GM23338 (cell line): Measurements from ENCODE around the gene GFER. TPM values are rescaled to one million over a fixed set of nuclear protein-coding genes. Genes with fewer than 3 reads are reported as not detected.

Experiments used
- ATAC-seq: fragments of 200-7000 bp; cut with Tn5 transposase; 3 replicates; pipeline ENCODE4 v1.9.1; 2020
- DNase-seq: peaks from one replicate; pipeline ENCODE4 v3.0.0-alpha.2; 2015; ENCODE audit warnings: low spot score
- H2AFZ ChIP-seq: fragments of 200-600 bp; sonication (generic); 2 replicates; pipeline ENCODE4 v1.8.0; 2016; ENCODE audit warnings: antibody characterized with exemption, mild to moderate bottlenecking, moderate library complexity
- H3F3A ChIP-seq: fragments of 200-600 bp; sonication (generic); replicated peaks from 2 replicates; pipeline ENCODE4 v1.8.0; 2017; ENCODE audit warnings: antibody characterized with exemption, mixed run types, low read depth
- H3K27ac ChIP-seq: fragments of 200-600 bp; sonication (generic); 2 replicates; pipeline ENCODE4 v1.6.1; 2016; ENCODE audit warnings: low read depth
- H3K27me3 ChIP-seq: fragments of 200-600 bp; sonication (generic); 2 replicates; pipeline ENCODE4 v1.8.0; 2016; ENCODE audit warnings: mild to moderate bottlenecking, mixed run types, moderate library complexity; ENCODE audit not compliant: insufficient read depth
- H3K36me3 ChIP-seq: fragments of 200-600 bp; sonication (generic); 2 replicates; pipeline ENCODE4 v1.8.0; 2016; ENCODE audit warnings: mild to moderate bottlenecking; ENCODE audit not compliant: insufficient read depth
- H3K4me1 ChIP-seq: fragments of 200-600 bp; sonication (generic); 2 replicates; pipeline ENCODE4 v1.8.0; 2016; ENCODE audit warnings: mild to moderate bottlenecking, moderate library complexity; ENCODE audit not compliant: insufficient read depth
- H3K4me2 ChIP-seq: fragments of 200-600 bp; sonication (generic); 2 replicates; pipeline ENCODE4 v1.7.1; 2017; ENCODE audit warnings: mixed run types
- H3K4me3 ChIP-seq: fragments of 200-600 bp; sonication (generic); 2 replicates; pipeline ENCODE4 v1.6.1; 2016; ENCODE audit warnings: mixed run types
- H3K79me2 ChIP-seq: fragments of 200-600 bp; sonication (generic); replicated peaks from 2 replicates; pipeline ENCODE4 v1.8.0; 2017; ENCODE audit warnings: mild to moderate bottlenecking; ENCODE audit not compliant: insufficient read depth
- H3K9me2 ChIP-seq: fragments of 200-600 bp; sonication (generic); 2 replicates; pipeline ENCODE4 v1.8.0; 2017; ENCODE audit not compliant: insufficient read depth
- H4K20me1 ChIP-seq: fragments of 200-600 bp; sonication (generic); replicated peaks from 2 replicates; pipeline ENCODE4 v1.8.0; 2017; ENCODE audit warnings: mild to moderate bottlenecking; ENCODE audit not compliant: insufficient read depth
- H3K27ac Mint-ChIP-seq: 2 replicates; pipeline ENCODE4 v1.8.0; 2020; ENCODE audit warnings: inconsistent platforms, mild to moderate bottlenecking, moderate library complexity, mixed read lengths
- H3K27me3 Mint-ChIP-seq: 3 replicates; pipeline ENCODE4 v1.8.0; 2022; ENCODE audit warnings: low read depth, mild to moderate bottlenecking, moderate library complexity, mixed read lengths, inconsistent platforms; ENCODE audit not compliant: insufficient read depth, poor library complexity
- H3K36me3 Mint-ChIP-seq: 3 replicates; pipeline ENCODE4 v1.8.0; 2021; ENCODE audit warnings: low read depth, mild to moderate bottlenecking, inconsistent platforms, moderate library complexity, mixed read lengths
- H3K4me1 Mint-ChIP-seq: 3 replicates; pipeline ENCODE4 v1.8.0; 2020; ENCODE audit warnings: mild to moderate bottlenecking, inconsistent platforms, mixed read lengths
- H3K4me3 Mint-ChIP-seq: 3 replicates; pipeline ENCODE4 v1.8.0; 2021; ENCODE audit warnings: moderate library complexity, mild to moderate bottlenecking, inconsistent platforms, mixed read lengths
- H3K9me3 Mint-ChIP-seq: 3 replicates; pipeline ENCODE4 v1.8.0; 2020; ENCODE audit warnings: moderate library complexity, mild to moderate bottlenecking, inconsistent platforms, mixed read lengths
- CREB1 ChIP-seq: fragments of 250-450 bp; sonication (Bioruptor Pico); IDR thresholded peaks from 2 replicates; pipeline ENCODE4 v1.5.0; 2020; ENCODE audit warnings: low read depth, mild to moderate bottlenecking, moderate library complexity
- EZH2 ChIP-seq: fragments of 200-600 bp; sonication (generic); IDR thresholded peaks from one replicate; pipeline ENCODE4 v1.8.0; 2017; ENCODE audit warnings: antibody characterized with exemption, mild to moderate bottlenecking, low read depth; ENCODE audit not compliant: unreplicated experiment
- EZH2phosphoT487 ChIP-seq: fragments of 200-600 bp; sonication (generic); IDR thresholded peaks from one replicate; pipeline ENCODE4 v1.8.1; 2018; ENCODE audit warnings: antibody characterized with exemption; ENCODE audit not compliant: unreplicated experiment
- JUNB ChIP-seq: IDR thresholded peaks from one replicate; pipeline ENCODE4 v1.6.1; 2016; ENCODE audit warnings: antibody characterized with exemption; ENCODE audit not compliant: unreplicated experiment
- NANOG ChIP-seq: IDR thresholded peaks from 2 replicates; pipeline ENCODE4 v1.6.1; 2016; ENCODE audit warnings: antibody characterized with exemption, borderline replicate concordance
- POLR2AphosphoS5 ChIP-seq: IDR thresholded peaks from 2 replicates; pipeline ENCODE4 v1.6.1; 2016; ENCODE audit warnings: antibody characterized with exemption, low read depth
- STAT1 ChIP-seq: IDR thresholded peaks from one replicate; pipeline ENCODE4 v1.6.1; 2016; ENCODE audit warnings: antibody characterized with exemption; ENCODE audit not compliant: unreplicated experiment
- ZNF114 ChIP-seq: fragments of 250-450 bp; sonication (Bioruptor Pico); IDR thresholded peaks from 2 replicates; pipeline ENCODE4 v1.5.0; 2020; ENCODE audit warnings: mild to moderate bottlenecking, moderate library complexity
- ZNF331 ChIP-seq: fragments of 250-450 bp; sonication (Bioruptor Pico); IDR thresholded peaks from 2 replicates; pipeline ENCODE4 v1.5.0; 2020; ENCODE audit warnings: low read depth, mild to moderate bottlenecking, moderate library complexity
- polyA plus RNA-seq: library from polyadenylated mRNA; unstranded; fragments of >200 nt; fragmentation: Nextera tagmentation; extraction: Ambion mirVana; gene quantifications from 2 replicates; pipeline ENCODE4 v1.2.1, GENCODE V29; 2016
- total RNA-seq: library from RNA; depleted of rRNA; stranded (reverse); fragments of >200 nt; shearing (Covaris generic); gene quantifications from 2 replicates; pipeline ENCODE4 v1.2.3, GENCODE V29; 2014
- TF ChIP-seq, protein P1 (sequence below): IDR thresholded peaks from one replicate; pipeline ENCODE4 v1.6.1; 2018; ENCODE audit warnings: antibody characterized with exemption; ENCODE audit not compliant: unreplicated experiment
- TF ChIP-seq, protein P2 (sequence below): fragments of 250-450 bp; sonication (Bioruptor Pico); IDR thresholded peaks from 2 replicates; pipeline ENCODE4 v1.5.0; 2020; ENCODE audit warnings: mild to moderate bottlenecking, moderate library complexity
- TF ChIP-seq, protein P3 (sequence below): IDR thresholded peaks from 2 replicates; pipeline ENCODE4 v1.6.1; 2016; ENCODE audit warnings: antibody characterized with exemption
- TF ChIP-seq, protein P4 (sequence below), 2 experiments: fragments of 200-600 bp in 1 of 2; sonication (generic) in 1 of 2; conservative IDR thresholded peaks; 2 replicates each; pipeline versions ENCODE4 v1.5.1 to v1.6.1; 2016 to 2017; ENCODE audit warnings: antibody characterized with exemption in 2 of 2, low read depth in 2 of 2, mild to moderate bottlenecking in 2 of 2, moderate library complexity in 1 of 2

Gene GFER
- total and polyA plus RNA-seq, 2 experiments from 2014 or later = 40.1 to 64.5 TPM

DNA sequence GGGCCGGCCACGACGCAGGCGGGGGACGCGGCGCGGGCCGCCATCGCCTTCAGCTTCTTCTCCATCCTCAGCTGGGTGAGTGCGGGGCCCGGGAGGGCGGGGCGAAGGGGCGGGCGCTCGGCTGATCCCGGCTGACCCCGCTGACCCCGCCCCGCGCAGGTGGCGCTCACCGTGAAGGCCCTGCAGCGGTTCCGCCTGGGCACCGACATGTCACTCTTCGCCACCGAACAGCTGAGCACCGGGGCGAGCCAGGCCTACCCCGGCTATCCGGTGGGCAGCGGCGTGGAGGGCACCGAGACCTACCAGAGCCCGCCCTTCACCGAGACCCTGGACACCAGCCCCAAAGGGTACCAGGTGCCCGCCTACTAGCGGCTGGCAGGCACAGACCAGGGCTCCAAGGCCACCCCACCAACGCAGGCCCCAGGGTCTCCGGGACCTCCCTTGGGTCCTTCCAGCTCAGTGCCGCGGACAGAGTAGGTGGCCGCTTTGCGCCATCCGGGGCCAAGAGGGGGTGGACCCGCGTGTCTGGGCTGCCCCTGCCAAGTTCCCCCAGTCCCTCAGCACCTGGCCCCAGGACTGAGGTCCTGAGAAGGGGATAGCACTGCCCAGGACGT is 8.8 kb downstream of the GFER start:
- H3K4me3 ChIP-seq = peak overlapping the region; percentile 69
- DNase-seq (peak; percentile 85), ATAC-seq (peak; percentile 60)
- Mint-ChIP-seq H3K4me1 (peaks cover 15% of the 10 kb centered on the region), H3K36me3 (peaks cover 10% of the 10 kb centered on the region), H3K4me3 (peak overlapping the region; percentile 68), H3K9me3 (no peaks in the 10 kb centered on the region), H3K27me3 (peaks cover 30% of the 10 kb centered on the region), H3K27ac (no peak overlapping the region)
- no peak overlapping the region for H2AFZ ChIP-seq
- H3K79me2 ChIP-seq = peaks cover 4% of the 10 kb centered on the region; the same call in 1 of the 2 replicates
- H3K27ac ChIP-seq = no peak overlapping the region
- TF ChIP-seq ZNF114 = no peak
- TF ChIP-seq, protein P1, sequence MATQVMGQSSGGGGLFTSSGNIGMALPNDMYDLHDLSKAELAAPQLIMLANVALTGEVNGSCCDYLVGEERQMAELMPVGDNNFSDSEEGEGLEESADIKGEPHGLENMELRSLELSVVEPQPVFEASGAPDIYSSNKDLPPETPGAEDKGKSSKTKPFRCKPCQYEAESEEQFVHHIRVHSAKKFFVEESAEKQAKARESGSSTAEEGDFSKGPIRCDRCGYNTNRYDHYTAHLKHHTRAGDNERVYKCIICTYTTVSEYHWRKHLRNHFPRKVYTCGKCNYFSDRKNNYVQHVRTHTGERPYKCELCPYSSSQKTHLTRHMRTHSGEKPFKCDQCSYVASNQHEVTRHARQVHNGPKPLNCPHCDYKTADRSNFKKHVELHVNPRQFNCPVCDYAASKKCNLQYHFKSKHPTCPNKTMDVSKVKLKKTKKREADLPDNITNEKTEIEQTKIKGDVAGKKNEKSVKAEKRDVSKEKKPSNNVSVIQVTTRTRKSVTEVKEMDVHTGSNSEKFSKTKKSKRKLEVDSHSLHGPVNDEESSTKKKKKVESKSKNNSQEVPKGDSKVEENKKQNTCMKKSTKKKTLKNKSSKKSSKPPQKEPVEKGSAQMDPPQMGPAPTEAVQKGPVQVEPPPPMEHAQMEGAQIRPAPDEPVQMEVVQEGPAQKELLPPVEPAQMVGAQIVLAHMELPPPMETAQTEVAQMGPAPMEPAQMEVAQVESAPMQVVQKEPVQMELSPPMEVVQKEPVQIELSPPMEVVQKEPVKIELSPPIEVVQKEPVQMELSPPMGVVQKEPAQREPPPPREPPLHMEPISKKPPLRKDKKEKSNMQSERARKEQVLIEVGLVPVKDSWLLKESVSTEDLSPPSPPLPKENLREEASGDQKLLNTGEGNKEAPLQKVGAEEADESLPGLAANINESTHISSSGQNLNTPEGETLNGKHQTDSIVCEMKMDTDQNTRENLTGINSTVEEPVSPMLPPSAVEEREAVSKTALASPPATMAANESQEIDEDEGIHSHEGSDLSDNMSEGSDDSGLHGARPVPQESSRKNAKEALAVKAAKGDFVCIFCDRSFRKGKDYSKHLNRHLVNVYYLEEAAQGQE = no peak
- TF ChIP-seq, protein P2, sequence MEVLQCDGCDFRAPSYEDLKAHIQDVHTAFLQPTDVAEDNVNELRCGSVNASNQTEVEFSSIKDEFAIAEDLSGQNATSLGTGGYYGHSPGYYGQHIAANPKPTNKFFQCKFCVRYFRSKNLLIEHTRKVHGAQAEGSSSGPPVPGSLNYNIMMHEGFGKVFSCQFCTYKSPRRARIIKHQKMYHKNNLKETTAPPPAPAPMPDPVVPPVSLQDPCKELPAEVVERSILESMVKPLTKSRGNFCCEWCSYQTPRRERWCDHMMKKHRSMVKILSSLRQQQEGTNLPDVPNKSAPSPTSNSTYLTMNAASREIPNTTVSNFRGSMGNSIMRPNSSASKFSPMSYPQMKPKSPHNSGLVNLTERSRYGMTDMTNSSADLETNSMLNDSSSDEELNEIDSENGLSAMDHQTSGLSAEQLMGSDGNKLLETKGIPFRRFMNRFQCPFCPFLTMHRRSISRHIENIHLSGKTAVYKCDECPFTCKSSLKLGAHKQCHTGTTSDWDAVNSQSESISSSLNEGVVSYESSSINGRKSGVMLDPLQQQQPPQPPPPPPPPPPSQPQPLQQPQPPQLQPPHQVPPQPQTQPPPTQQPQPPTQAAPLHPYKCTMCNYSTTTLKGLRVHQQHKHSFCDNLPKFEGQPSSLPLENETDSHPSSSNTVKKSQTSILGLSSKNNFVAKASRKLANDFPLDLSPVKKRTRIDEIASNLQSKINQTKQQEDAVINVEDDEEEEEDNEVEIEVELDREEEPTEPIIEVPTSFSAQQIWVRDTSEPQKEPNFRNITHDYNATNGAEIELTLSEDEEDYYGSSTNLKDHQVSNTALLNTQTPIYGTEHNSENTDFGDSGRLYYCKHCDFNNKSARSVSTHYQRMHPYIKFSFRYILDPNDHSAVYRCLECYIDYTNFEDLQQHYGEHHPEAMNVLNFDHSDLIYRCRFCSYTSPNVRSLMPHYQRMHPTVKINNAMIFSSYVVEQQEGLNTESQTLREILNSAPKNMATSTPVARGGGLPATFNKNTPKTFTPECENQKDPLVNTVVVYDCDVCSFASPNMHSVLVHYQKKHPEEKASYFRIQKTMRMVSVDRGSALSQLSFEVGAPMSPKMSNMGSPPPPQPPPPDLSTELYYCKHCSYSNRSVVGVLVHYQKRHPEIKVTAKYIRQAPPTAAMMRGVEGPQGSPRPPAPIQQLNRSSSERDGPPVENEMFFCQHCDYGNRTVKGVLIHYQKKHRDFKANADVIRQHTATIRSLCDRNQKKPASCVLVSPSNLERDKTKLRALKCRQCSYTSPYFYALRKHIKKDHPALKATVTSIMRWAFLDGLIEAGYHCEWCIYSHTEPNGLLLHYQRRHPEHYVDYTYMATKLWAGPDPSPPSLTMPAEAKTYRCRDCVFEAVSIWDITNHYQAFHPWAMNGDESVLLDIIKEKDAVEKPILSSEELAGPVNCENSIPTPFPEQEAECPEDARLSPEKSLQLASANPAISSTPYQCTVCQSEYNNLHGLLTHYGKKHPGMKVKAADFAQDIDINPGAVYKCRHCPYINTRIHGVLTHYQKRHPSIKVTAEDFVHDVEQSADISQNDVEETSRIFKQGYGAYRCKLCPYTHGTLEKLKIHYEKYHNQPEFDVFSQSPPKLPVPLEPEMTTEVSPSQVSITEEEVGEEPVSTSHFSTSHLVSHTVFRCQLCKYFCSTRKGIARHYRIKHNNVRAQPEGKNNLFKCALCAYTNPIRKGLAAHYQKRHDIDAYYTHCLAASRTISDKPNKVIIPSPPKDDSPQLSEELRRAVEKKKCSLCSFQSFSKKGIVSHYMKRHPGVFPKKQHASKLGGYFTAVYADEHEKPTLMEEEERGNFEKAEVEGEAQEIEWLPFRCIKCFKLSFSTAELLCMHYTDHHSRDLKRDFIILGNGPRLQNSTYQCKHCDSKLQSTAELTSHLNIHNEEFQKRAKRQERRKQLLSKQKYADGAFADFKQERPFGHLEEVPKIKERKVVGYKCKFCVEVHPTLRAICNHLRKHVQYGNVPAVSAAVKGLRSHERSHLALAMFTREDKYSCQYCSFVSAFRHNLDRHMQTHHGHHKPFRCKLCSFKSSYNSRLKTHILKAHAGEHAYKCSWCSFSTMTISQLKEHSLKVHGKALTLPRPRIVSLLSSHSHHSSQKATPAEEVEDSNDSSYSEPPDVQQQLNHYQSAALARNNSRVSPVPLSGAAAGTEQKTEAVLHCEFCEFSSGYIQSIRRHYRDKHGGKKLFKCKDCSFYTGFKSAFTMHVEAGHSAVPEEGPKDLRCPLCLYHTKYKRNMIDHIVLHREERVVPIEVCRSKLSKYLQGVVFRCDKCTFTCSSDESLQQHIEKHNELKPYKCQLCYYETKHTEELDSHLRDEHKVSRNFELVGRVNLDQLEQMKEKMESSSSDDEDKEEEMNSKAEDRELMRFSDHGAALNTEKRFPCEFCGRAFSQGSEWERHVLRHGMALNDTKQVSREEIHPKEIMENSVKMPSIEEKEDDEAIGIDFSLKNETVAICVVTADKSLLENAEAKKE = no peak
- TF ChIP-seq, protein P3, sequence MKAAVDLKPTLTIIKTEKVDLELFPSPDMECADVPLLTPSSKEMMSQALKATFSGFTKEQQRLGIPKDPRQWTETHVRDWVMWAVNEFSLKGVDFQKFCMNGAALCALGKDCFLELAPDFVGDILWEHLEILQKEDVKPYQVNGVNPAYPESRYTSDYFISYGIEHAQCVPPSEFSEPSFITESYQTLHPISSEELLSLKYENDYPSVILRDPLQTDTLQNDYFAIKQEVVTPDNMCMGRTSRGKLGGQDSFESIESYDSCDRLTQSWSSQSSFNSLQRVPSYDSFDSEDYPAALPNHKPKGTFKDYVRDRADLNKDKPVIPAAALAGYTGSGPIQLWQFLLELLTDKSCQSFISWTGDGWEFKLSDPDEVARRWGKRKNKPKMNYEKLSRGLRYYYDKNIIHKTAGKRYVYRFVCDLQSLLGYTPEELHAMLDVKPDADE = no peak
- no peak for TF ChIP-seq EZH2phosphoT487
- no peak for TF ChIP-seq NANOG
- TF ChIP-seq, protein P4, sequence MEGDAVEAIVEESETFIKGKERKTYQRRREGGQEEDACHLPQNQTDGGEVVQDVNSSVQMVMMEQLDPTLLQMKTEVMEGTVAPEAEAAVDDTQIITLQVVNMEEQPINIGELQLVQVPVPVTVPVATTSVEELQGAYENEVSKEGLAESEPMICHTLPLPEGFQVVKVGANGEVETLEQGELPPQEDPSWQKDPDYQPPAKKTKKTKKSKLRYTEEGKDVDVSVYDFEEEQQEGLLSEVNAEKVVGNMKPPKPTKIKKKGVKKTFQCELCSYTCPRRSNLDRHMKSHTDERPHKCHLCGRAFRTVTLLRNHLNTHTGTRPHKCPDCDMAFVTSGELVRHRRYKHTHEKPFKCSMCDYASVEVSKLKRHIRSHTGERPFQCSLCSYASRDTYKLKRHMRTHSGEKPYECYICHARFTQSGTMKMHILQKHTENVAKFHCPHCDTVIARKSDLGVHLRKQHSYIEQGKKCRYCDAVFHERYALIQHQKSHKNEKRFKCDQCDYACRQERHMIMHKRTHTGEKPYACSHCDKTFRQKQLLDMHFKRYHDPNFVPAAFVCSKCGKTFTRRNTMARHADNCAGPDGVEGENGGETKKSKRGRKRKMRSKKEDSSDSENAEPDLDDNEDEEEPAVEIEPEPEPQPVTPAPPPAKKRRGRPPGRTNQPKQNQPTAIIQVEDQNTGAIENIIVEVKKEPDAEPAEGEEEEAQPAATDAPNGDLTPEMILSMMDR (conservative IDR thresholded peaks at IDR 0.05; ENCODE audit: low read depth in 2 of 2) = no peak
- TF ChIP-seq EZH2 = no peak
- no peak; the same call in 1 of the 2 replicates for TF ChIP-seq POLR2AphosphoS5
- no peak for TF ChIP-seq ZNF331
- TF ChIP-seq STAT1 = no peak
- TF ChIP-seq JUNB = no peak
- TF ChIP-seq CREB1 (CRISPR knock-in tag) = no peak
- peak overlapping the region; percentile 88 for H3K4me2 ChIP-seq
- no peaks in the 10 kb centered on the region; the same call in 1 of the 2 replicates for H4K20me1 ChIP-seq
- no peaks in the 10 kb centered on the region for H3K9me2 ChIP-seq
- peaks cover 7% of the 10 kb centered on the region; the same call in 1 of the 2 replicates for H3K4me1 ChIP-seq
- peaks cover 23% of the 10 kb centered on the region for H3F3A ChIP-seq
- H3K36me3 ChIP-seq = no peaks in the 10 kb centered on the region; the same call in 1 of the 2 replicates
- H3K27me3 ChIP-seq = peaks cover 32% of the 10 kb centered on the region
